22Rv1 (cell line): ENCODE data around the gene SIGLEC10.

Experiments
- ZFX ChIP-seq: fragments of 450-650 bp; IDR thresholded peaks from 2 replicates; pipeline ENCODE4 v1.6.1; 2017; ENCODE audit warnings: antibody characterized with exemption, borderline replicate concordance
- TF ChIP-seq, protein P1 (sequence below): fragments of 450-650 bp; IDR thresholded peaks from 2 replicates; pipeline ENCODE4 v1.5.1; 2017; ENCODE audit warnings: mild to moderate bottlenecking

DNA sequence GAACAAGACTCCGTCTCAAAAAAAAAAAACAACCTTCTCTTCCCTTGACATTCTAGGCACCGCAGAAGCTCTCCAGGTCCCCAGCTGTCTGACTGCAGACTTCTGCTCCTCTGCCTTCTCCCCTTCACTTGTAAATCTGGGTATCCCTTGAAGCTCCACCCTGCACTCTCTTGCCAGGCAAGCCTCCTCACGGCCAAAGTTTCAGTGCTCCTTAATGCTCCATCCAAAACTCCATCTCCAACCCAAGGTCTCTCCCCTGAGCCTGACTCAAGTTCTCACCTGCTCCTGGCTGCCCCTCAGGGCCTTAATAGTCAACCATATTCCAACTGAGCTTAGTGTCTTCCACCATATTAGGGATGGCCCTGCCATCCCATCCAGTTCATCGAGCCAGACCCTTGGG is 47.2 kb downstream of the SIGLEC10 start:
- TF ChIP-seq, protein P1, sequence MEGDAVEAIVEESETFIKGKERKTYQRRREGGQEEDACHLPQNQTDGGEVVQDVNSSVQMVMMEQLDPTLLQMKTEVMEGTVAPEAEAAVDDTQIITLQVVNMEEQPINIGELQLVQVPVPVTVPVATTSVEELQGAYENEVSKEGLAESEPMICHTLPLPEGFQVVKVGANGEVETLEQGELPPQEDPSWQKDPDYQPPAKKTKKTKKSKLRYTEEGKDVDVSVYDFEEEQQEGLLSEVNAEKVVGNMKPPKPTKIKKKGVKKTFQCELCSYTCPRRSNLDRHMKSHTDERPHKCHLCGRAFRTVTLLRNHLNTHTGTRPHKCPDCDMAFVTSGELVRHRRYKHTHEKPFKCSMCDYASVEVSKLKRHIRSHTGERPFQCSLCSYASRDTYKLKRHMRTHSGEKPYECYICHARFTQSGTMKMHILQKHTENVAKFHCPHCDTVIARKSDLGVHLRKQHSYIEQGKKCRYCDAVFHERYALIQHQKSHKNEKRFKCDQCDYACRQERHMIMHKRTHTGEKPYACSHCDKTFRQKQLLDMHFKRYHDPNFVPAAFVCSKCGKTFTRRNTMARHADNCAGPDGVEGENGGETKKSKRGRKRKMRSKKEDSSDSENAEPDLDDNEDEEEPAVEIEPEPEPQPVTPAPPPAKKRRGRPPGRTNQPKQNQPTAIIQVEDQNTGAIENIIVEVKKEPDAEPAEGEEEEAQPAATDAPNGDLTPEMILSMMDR, result no peak
- TF ChIP-seq ZFX, result no peak
